ENCODE data around the gene RAG2.

The RAG2 gene

DNA sequence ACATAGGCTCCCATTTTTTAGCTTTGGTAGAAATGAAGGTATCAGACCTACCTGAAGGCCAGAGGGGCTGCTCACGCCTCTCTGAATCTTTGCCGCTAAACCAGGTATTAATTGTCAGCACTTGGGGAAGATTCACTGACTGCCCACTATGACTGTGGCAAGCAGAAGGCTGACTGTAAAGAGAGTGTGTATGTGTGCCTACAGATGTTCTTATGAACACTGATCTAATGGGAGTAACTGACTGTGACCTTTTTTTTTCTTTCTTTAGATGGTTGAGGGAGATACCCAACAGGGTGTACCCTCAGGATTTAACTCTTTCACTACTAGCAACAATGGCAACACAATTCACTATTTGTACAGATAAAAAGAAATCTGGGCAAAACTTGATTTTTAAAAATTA lies at the start of gene RAG2:
Gene RAG2, minus strand, starts transcription at position 186 of the 400 bp plus-strand sequence. CDS start 4,068 bp downstream, outside the sequence.
- no peak within 1 kb of the TSS for H3K4me3 Mint-ChIP-seq
- H3K27ac Mint-ChIP-seq = no peak within 1 kb of the TSS
- peaks cover 8% of the 10 kb centered on the region for H3K4me1 Mint-ChIP-seq (ENCODE audit: low read depth)
- H3K36me3 Mint-ChIP-seq (ENCODE audit: low read depth) = no peaks in the 10 kb centered on the region
- H3K27me3 Mint-ChIP-seq (ENCODE audit: low read depth) = peaks cover 44% of the 10 kb centered on the region
- no peaks in the 10 kb centered on the region for H3K9me3 Mint-ChIP-seq

DNA sequence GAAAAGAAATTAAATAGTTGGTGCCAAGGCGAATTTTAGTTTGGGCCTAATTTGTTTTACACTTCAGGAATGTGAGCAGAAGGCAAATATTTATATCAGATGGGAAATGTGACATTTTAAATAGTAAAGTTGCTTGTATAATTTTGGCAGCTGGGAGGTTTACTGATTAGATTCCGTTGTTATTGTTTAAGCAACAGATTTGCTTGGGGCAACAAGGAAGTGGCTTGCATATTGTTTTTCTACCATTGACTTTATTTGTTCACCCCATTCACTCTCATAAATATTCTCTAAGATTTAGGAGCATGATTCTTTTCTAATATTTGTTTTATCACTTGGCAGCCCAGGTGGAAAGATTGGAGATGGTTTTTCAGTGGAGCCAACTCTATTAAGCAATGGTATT lies 40.5 kb upstream of the RAG2 start:
- H3K27ac Mint-ChIP-seq = no peak overlapping the region
- no peak overlapping the region for H3K4me3 Mint-ChIP-seq
- no peaks in the 10 kb centered on the region for H3K9me3 Mint-ChIP-seq
- H3K36me3 Mint-ChIP-seq (ENCODE audit: low read depth) = no peaks in the 10 kb centered on the region
- no peaks in the 10 kb centered on the region for H3K27me3 Mint-ChIP-seq (ENCODE audit: low read depth)
- H3K4me1 Mint-ChIP-seq (ENCODE audit: low read depth) = no peaks in the 10 kb centered on the region

DNA sequence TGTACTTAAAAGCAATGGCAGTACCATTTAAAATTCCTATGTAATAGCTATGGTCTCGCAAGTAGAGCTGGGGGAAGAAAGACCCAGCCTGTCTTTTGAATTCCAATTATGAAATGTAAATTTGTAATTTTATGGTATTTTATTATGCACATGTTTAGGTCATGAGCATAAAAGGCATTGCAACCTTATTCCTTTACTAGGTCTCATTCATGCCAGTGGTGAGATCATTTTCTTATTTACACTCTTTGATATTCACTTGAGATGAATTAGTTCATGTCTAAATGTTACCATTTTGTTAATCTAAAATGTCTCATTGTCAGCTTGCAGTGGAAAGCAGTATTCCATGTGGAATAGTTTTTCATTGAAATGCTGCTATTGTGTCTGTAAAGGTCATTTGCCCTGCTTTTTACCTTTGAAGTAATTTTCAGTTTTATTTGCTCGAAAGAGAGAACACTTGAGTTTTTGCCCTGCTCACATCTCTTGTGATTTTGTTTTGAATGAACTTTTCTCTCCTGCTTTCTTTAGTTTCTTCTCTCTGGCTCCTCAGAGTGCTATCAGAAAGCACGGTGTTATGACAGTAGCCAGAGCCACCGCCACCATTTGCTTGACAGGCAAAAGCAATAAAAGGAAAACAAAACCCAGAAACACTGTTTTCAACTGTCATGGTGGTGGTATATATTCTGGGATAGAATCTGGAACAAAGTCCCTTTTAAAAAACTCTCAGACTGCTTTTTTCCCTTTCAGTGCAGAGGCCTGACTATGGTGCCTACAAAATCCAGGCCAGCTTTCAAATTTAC lies 37.2 kb upstream of the RAG2 start:
- Mint-ChIP-seq H3K4me3 (no peak overlapping the region), H3K27me3 (ENCODE audit: low read depth) (no peaks in the 10 kb centered on the region), H3K27ac (no peak overlapping the region), H3K4me1 (ENCODE audit: low read depth) (peaks cover 4% of the 10 kb centered on the region), H3K36me3 (ENCODE audit: low read depth) (no peaks in the 10 kb centered on the region), H3K9me3 (no peaks in the 10 kb centered on the region)

DNA sequence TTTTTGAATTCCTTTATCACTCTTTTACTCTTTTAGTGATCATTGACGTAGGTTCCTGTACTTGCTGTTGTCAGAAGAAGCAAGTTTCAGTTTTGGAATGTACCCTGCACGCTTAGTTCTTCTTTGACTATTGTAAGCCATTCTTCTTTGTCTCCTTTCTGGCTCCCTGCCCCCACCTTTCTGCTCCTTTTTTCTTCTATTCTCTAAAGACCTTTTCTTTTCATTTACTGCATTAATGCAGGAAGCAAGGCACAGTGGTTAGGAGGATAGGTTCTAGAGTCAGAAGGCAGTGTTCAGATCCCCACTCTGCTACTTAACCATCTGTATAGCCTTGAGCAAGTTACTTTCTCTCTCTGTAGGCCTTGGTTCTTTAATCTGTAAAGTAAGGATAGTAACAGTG lies 33.7 kb upstream of the RAG2 start:
- peaks cover 4% of the 10 kb centered on the region for H3K4me1 Mint-ChIP-seq (ENCODE audit: low read depth)
- H3K4me3 Mint-ChIP-seq = no peak overlapping the region
- no peaks in the 10 kb centered on the region for H3K27me3 Mint-ChIP-seq (ENCODE audit: low read depth)
- no peak overlapping the region for H3K27ac Mint-ChIP-seq
- no peaks in the 10 kb centered on the region for H3K36me3 Mint-ChIP-seq (ENCODE audit: low read depth)
- H3K9me3 Mint-ChIP-seq = no peaks in the 10 kb centered on the region

DNA sequence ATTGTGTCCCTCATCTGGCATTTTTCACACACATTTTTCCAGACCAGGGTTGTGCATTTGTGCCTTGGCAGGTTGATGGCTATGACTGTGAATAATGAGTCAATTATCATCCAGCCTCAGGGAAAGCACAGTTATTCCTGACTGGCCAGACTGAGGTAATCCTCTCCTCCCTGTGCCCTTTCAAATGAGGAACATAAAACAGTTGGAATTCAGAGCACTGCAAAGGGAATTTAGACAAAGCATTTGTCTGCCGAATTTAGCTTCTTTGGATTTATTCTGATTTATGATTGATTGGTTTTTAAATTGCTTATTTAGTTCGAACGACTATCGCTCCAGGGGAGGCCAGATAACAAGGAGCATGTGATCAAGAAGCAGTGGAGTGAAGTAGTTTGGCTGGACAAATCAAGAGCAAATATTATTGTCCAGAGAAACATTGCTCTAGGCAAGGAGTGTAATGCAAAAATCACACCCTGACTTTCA lies 30.8 kb upstream of the RAG2 start:
- H3K27me3 Mint-ChIP-seq (ENCODE audit: low read depth) = no peaks in the 10 kb centered on the region
- no peak overlapping the region for H3K4me3 Mint-ChIP-seq
- no peaks in the 10 kb centered on the region for H3K9me3 Mint-ChIP-seq
- H3K36me3 Mint-ChIP-seq (ENCODE audit: low read depth) = no peaks in the 10 kb centered on the region
- peaks cover 4% of the 10 kb centered on the region for H3K4me1 Mint-ChIP-seq (ENCODE audit: low read depth)
- H3K27ac Mint-ChIP-seq = no peak overlapping the region

DNA sequence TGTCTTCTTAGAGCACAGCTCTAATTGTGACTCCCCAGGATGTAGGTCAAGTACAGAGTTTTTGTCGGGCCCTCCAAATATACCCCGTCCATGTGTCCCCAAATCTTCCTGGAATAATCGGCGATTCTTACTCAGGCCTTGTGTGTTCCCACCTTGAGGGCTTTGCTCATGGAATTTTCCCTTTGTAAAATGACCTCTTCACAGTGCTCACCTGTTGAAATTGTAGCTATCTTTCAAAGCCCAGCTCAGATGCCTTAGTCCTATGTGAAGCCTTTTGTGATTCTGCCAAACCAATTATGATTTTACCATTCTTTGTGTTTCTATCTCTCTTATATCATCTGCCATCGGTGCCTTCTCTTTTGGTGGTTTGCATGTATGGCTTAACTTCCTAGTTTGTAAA lies 30.1 kb upstream of the RAG2 start:
- no peaks in the 10 kb centered on the region for H3K9me3 Mint-ChIP-seq
- H3K27me3 Mint-ChIP-seq (ENCODE audit: low read depth) = no peaks in the 10 kb centered on the region
- no peak overlapping the region for H3K27ac Mint-ChIP-seq
- no peak overlapping the region for H3K4me3 Mint-ChIP-seq
- H3K36me3 Mint-ChIP-seq (ENCODE audit: low read depth) = no peaks in the 10 kb centered on the region
- peaks cover 4% of the 10 kb centered on the region for H3K4me1 Mint-ChIP-seq (ENCODE audit: low read depth)

DNA sequence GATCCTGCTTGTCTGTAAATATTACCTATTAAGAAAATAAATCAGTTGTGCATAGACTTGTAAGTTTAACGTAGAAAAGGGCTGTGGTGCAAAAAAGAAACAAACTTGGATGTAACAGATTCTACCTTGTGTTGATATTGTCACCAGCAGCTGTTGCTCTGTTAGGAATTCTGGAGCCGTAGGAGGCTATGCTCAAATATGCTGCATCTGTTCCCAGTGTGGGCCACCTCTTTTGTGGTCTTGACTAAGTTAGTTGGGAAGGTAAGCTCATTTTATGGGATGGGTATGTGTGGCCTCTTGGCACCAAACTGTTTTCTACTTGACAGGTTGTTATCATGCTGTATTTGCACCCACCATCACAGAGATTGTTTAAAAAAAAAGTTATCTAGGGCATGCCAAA lies 29.4 kb upstream of the RAG2 start:
- no peaks in the 10 kb centered on the region for H3K9me3 Mint-ChIP-seq
- peaks cover 4% of the 10 kb centered on the region for H3K4me1 Mint-ChIP-seq (ENCODE audit: low read depth)
- peaks cover 3% of the 10 kb centered on the region for H3K27me3 Mint-ChIP-seq (ENCODE audit: low read depth)
- no peaks in the 10 kb centered on the region for H3K36me3 Mint-ChIP-seq (ENCODE audit: low read depth)
- H3K27ac Mint-ChIP-seq = no peak overlapping the region
- no peak overlapping the region for H3K4me3 Mint-ChIP-seq

DNA sequence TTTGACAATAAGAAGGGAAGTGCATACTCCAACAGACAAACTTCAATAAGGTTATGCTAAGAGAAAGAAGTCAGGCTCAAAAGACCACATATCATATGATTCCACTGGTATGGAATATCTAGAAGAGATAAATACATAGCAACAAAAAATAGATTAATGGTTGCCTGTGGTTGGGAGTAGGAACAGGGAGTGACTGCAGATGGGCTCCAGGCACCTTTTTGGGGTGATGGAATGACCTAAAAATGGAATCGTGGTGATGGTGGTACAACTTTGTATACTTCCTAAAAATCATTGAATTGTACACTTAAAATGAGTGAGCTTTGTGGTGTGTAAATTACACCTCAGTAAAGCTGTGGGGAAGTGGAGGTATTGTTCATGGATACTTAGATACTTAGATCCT lies 29.0 kb upstream of the RAG2 start:
- no peaks in the 10 kb centered on the region for H3K36me3 Mint-ChIP-seq (ENCODE audit: low read depth)
- no peak overlapping the region for H3K27ac Mint-ChIP-seq
- H3K4me3 Mint-ChIP-seq = no peak overlapping the region
- H3K4me1 Mint-ChIP-seq (ENCODE audit: low read depth) = peaks cover 4% of the 10 kb centered on the region
- peaks cover 3% of the 10 kb centered on the region for H3K27me3 Mint-ChIP-seq (ENCODE audit: low read depth)
- H3K9me3 Mint-ChIP-seq = no peaks in the 10 kb centered on the region

DNA sequence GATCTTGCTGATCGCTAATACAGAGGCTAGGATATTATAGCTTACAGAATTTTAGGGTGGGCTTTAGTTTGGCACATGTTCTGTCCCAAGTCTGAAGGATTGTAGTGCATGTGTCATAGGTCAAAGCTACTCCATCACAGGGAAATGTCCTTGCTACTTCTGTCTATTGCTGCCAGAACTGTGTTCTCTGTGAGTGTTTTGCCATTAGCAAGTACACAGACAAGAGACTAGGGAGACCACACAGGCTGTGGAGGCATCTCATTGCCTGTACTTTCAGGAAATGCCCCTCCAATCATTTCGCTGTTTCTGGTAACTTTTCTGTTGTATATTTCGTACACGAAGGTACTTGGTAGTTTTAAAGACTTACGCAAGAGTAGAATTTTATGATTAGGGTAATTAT lies 25.5 kb upstream of the RAG2 start:
- no peak overlapping the region for H3K27ac Mint-ChIP-seq
- H3K4me3 Mint-ChIP-seq = no peak overlapping the region
- peaks cover 12% of the 10 kb centered on the region for H3K27me3 Mint-ChIP-seq (ENCODE audit: low read depth)
- no peaks in the 10 kb centered on the region for H3K9me3 Mint-ChIP-seq
- H3K36me3 Mint-ChIP-seq (ENCODE audit: low read depth) = no peaks in the 10 kb centered on the region
- no peaks in the 10 kb centered on the region for H3K4me1 Mint-ChIP-seq (ENCODE audit: low read depth)

DNA sequence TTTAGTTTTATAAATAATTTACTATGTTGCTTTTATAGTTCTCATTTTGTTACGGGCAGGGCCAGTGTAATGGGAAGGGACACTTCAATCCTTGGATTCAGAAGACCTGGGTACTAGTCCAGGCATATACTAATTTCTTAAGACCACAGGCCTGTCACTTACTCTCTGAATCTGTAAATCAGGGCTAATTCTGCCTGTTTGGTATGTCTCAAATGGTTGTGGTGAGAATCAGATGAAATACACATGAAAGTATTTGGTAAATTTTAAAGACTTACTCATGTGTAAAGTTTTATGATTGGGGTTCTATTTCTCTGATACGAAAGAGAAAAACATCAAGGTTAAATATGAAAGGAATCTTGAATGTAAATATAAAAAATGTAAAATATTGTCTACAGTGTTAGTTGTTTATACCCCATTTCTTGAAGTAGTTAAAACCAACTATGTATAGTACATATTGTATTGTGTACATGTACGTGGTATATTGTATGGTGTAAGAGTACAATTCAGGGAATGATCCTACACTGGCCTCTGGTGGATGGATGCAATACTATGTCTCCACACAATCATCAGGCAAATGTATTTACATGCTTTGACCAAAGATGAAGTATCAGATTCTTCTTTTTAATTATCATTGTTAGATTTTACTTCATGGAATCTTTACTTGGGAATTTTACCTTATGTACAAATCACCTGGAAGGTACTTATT lies 24.5 kb upstream of the RAG2 start:
- H3K9me3 Mint-ChIP-seq = no peaks in the 10 kb centered on the region
- H3K4me1 Mint-ChIP-seq (ENCODE audit: low read depth) = no peaks in the 10 kb centered on the region
- H3K4me3 Mint-ChIP-seq = no peak overlapping the region
- no peak overlapping the region for H3K27ac Mint-ChIP-seq
- peaks cover 14% of the 10 kb centered on the region for H3K27me3 Mint-ChIP-seq (ENCODE audit: low read depth)
- no peaks in the 10 kb centered on the region for H3K36me3 Mint-ChIP-seq (ENCODE audit: low read depth)

DNA sequence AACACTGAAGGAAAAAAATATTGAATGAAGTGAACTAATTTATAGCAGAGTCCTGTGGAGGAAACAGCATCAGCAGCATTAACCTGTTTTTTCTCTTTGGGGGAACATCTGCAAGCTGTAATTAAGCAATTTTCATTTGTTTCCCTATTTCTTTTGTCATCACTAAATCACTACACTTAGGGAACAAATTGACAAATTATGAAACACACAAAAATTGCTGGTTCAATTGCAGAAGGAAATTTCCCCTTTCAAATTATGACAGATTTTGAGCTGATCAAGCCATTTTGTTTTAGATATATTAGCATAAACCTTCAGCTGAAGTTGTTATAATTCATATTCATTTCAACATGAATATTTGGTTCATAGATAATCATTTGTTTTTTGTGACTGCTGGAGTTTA lies 22.2 kb upstream of the RAG2 start:
- no peaks in the 10 kb centered on the region for H3K9me3 Mint-ChIP-seq
- no peaks in the 10 kb centered on the region for H3K4me1 Mint-ChIP-seq (ENCODE audit: low read depth)
- peaks cover 14% of the 10 kb centered on the region for H3K27me3 Mint-ChIP-seq (ENCODE audit: low read depth)
- no peak overlapping the region for H3K4me3 Mint-ChIP-seq
- no peaks in the 10 kb centered on the region for H3K36me3 Mint-ChIP-seq (ENCODE audit: low read depth)
- no peak overlapping the region for H3K27ac Mint-ChIP-seq

DNA sequence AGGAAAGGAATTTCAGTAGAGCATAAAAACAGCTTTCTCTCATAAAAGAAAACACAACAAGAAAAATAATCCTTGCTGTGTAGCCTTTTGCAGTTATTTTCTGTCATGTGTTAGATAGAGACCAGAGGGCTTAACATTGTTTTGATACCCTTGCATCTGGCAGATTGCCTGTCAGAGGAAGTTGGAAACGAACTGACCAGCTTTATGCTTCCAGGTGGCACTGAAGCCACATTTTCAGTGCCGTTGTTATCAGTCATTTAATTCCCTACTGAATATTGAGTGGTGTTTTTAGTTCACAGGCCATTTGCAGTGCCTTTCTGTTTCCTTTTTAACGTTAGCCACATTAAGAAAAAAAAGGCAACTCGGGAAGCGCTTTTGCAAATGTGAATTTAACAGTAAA lies 21.5 kb upstream of the RAG2 start:
- Mint-ChIP-seq H3K4me3 (no peak overlapping the region), H3K36me3 (ENCODE audit: low read depth) (no peaks in the 10 kb centered on the region), H3K27me3 (ENCODE audit: low read depth) (peaks cover 14% of the 10 kb centered on the region), H3K4me1 (ENCODE audit: low read depth) (no peaks in the 10 kb centered on the region), H3K27ac (no peak overlapping the region), H3K9me3 (no peaks in the 10 kb centered on the region)

DNA sequence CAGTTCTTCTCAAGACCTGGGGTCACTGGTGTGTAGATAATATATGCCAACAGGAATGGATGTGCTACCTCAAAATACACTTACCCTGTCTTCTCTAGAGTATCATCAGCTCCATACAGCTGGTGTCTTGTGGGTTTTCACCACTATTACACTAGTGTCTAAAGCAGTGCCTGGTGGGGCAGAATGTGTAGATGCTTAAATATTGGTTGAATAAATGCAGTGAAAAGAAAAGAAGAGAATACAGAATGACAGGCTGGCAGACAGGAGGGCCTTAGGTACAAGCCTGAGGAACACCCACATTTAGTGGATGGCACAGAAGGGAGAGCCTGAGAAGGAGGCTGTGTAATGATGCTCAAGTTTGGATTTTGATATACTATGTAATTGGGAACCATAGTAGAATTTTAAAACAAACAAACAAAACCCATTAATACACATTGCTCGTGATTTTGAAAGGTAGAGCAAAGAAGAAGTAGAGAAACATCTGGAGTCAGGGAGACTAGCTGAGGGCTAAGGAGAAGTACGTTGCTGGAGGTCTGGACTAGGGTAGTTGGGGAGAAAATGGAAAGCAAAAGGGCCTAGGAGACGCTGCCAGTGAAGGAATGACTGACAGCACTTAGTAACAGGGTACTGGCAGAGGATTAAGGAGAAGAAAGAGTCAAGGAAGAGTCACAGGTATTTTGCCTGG lies 20.5 kb upstream of the RAG2 start:
- Mint-ChIP-seq H3K36me3 (ENCODE audit: low read depth) (no peaks in the 10 kb centered on the region), H3K9me3 (no peaks in the 10 kb centered on the region), H3K4me3 (no peak overlapping the region), H3K27ac (no peak overlapping the region), H3K27me3 (ENCODE audit: low read depth) (peaks cover 14% of the 10 kb centered on the region), H3K4me1 (ENCODE audit: low read depth) (no peaks in the 10 kb centered on the region)

DNA sequence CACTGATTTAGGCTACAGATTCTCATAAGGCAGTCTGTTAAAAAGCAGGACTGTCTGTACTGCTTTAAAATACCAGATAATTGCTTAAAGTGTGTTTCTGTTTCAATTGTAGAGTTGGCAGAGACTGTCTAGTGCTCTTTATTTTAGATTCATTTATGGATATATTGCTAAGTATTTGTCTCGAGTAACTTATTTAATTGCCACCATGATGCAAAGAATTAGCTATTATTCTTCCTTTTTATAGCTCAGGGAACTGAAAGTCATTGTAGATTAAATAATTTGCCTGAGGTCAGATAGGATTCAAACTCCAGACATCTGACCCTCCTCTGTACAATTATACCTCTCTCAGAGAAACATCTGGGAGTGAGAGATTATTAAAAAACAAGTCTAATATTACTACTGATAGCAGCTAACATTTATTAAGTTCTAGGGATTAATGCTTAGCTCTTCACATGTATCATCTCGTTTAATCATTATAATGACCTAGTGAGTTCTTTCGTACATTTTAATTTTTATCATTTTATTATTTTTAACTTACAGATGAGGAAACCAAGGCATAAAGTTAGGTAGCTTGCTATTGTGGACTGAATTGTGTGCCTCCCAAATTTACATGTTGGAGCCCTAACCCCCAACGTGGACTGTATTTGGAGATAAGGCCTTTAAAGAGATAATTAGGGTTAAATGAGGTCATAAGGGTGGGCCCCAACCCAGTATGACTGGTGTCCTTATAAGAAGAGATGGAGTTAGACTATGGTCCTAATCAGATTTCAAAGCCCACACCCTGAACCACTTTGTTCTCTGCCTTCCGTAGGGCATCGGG lies 19.7 kb upstream of the RAG2 start:
- Mint-ChIP-seq H3K27ac (no peak overlapping the region), H3K36me3 (ENCODE audit: low read depth) (no peaks in the 10 kb centered on the region), H3K4me3 (no peak overlapping the region), H3K27me3 (ENCODE audit: low read depth) (peaks cover 12% of the 10 kb centered on the region), H3K9me3 (no peaks in the 10 kb centered on the region), H3K4me1 (ENCODE audit: low read depth) (no peaks in the 10 kb centered on the region)
